SK-N-SH (cell line): ENCODE measurements around the gene TPD52L2. TPM values are rescaled to one million over a fixed set of nuclear protein-coding genes. Genes with fewer than 3 reads are reported as not detected.
A peak's percentile ranks its signal among the peaks of the same experiment; 100 is the strongest.

ENCODE experiments used
- CTCF ChIA-PET: fragments of 300-600, 350-600 bp; formaldehyde crosslinking; extraction: SDS; loops from one replicate; lab custom pipeline; 2021; lab: Yijun Ruan, JAX
- POLR2A ChIA-PET: fragments of 350-600 bp; sonication (Branson Sonifier 250); formaldehyde crosslinking; extraction: SDS; loops from one replicate; lab custom pipeline; 2020; ENCODE audit warnings: antibody characterized with exemption, inconsistent platforms; lab: Yijun Ruan, JAX
- DNase-seq: peaks from one replicate; pipeline ENCODE4 v3.0.0; 2012
- H2AFZ ChIP-seq: fragments of 200-600 bp; sonication (generic); 2 replicates; pipeline ENCODE4 v1.8.1; 2016; ENCODE audit warnings: antibody characterized with exemption, mild to moderate bottlenecking, low read depth
- H3F3A ChIP-seq: fragments of 200-600 bp; sonication (generic); replicated peaks from 2 replicates; pipeline ENCODE3; 2016; ENCODE audit warnings: antibody characterized with exemption, mild to moderate bottlenecking; ENCODE audit not compliant: insufficient read depth
- H3K27ac ChIP-seq, 2 experiments: fragments of 200-500 bp in 1 of 2; fragments of 200-600 bp in 1 of 2; sonication (Bioruptor generic) in 1 of 2; sonication (generic), shearing (Covaris generic) in 1 of 2; 2 replicates each; pipeline versions ENCODE4 v1.5.1 to v1.6.1; 2014 to 2016; ENCODE audit warnings: low read depth in 2 of 2, inconsistent platforms in 1 of 2, low read length in 1 of 2, mild to moderate bottlenecking in 1 of 2, mixed read lengths in 1 of 2
- H3K27me3 ChIP-seq: fragments of 200-600 bp; sonication (generic), shearing (Covaris generic); 2 replicates; pipeline ENCODE4 v1.6.1; 2016; ENCODE audit warnings: mixed run types; ENCODE audit not compliant: insufficient read depth
- H3K36me3 ChIP-seq, 2 experiments: fragments of 200-500 bp in 1 of 2; fragments of 200-600 bp in 1 of 2; sonication (Bioruptor generic) in 1 of 2; sonication (generic) in 1 of 2; replicated peaks in 1 of 2; 2 replicates each; pipeline versions ENCODE3 to v1.5.1; 2014 to 2016; ENCODE audit warnings: low read length in 1 of 2, mild to moderate bottlenecking in 1 of 2; ENCODE audit not compliant: insufficient read depth in 2 of 2, control insufficient read depth in 1 of 2
- H3K4me1 ChIP-seq, 2 experiments: fragments of 200-500 bp in 1 of 2; fragments of 200-600 bp in 1 of 2; sonication (Bioruptor generic) in 1 of 2; sonication (generic), shearing (Covaris generic) in 1 of 2; 2 replicates each; pipeline versions ENCODE4 v1.5.1 to v1.6.1; 2014 to 2016; ENCODE audit warnings: low read depth in 1 of 2, low read length in 1 of 2, mixed run types in 1 of 2; ENCODE audit not compliant: insufficient read depth in 2 of 2, control insufficient read depth in 1 of 2
- H3K4me2 ChIP-seq: fragments of 200-600 bp; sonication (generic), shearing (Covaris generic); 2 replicates; pipeline ENCODE4 v1.6.1; 2017; ENCODE audit warnings: mixed run types
- H3K4me3 ChIP-seq, 2 experiments: fragments of 200-500 bp in 1 of 2; fragments of 200-600 bp in 1 of 2; sonication (Bioruptor generic) in 1 of 2; sonication (generic), shearing (Covaris generic) in 1 of 2; 2 replicates each; pipeline versions ENCODE4 v1.5.1 to v1.8.1; 2014 to 2016; ENCODE audit warnings: low read depth in 2 of 2, inconsistent platforms in 1 of 2, low read length in 1 of 2, mild to moderate bottlenecking in 1 of 2, mixed read lengths in 1 of 2, moderate library complexity in 1 of 2
- H3K79me2 ChIP-seq: fragments of 200-600 bp; sonication (generic); 2 replicates; pipeline ENCODE4 v1.8.1; 2017; ENCODE audit warnings: mild to moderate bottlenecking; ENCODE audit not compliant: insufficient read depth
- H3K9ac ChIP-seq: fragments of 200-600 bp; sonication (generic); 2 replicates; pipeline ENCODE4 v1.6.1; 2017; ENCODE audit warnings: mixed run types
- H3K9me2 ChIP-seq: fragments of 200-600 bp; sonication (generic); 2 replicates; pipeline ENCODE4 v1.6.1; 2017; ENCODE audit warnings: mixed run types
- H3K9me3 ChIP-seq: fragments of 200-600 bp; sonication (generic); 2 replicates; pipeline ENCODE4 v1.6.1; 2017; ENCODE audit warnings: mixed run types, mild to moderate bottlenecking, moderate library complexity
- H4K20me1 ChIP-seq: fragments of 200-600 bp; sonication (generic); 2 replicates; pipeline ENCODE4 v1.6.1; 2017; ENCODE audit warnings: mild to moderate bottlenecking, mixed run types; ENCODE audit not compliant: insufficient read depth
- CTCF ChIP-seq: fragments of 200-600 bp; sonication (generic); IDR thresholded peaks from 2 replicates; pipeline ENCODE4 v1.6.1; 2017; ENCODE audit warnings: antibody characterized with exemption, mild to moderate bottlenecking, moderate library complexity
- FOXM1 ChIP-seq: IDR thresholded peaks from 2 replicates; pipeline ENCODE4 v1.4.0; 2012; ENCODE audit warnings: low read depth, mild to moderate bottlenecking
- GABPA ChIP-seq: IDR thresholded peaks from 2 replicates; pipeline ENCODE4 v1.4.0; 2012; ENCODE audit warnings: low read depth, mild to moderate bottlenecking
- GATA2 ChIP-seq: sonication (generic); formaldehyde crosslinking; IDR thresholded peaks from 2 replicates; pipeline ENCODE4 v1.5.0; 2020; ENCODE audit warnings: mild to moderate bottlenecking, missing genetic modification reagents
- MXI1 ChIP-seq: IDR thresholded peaks from 2 replicates; pipeline ENCODE4 v1.6.1; 2012; ENCODE audit warnings: mild to moderate bottlenecking, low read depth, low read length, improper control_type of control experiment
- PBX3 ChIP-seq: IDR thresholded peaks from 2 replicates; pipeline ENCODE4; 2012
- POLR2AphosphoS5 ChIP-seq: IDR thresholded peaks from 2 replicates; pipeline ENCODE4 v1.6.1; 2012; ENCODE audit warnings: low read depth, low read length
- RXRA ChIP-seq: IDR thresholded peaks from 2 replicates; pipeline ENCODE4 v1.4.0; 2012; ENCODE audit warnings: low read depth, mild to moderate bottlenecking, borderline replicate concordance
- SIN3A ChIP-seq: IDR thresholded peaks from 2 replicates; pipeline ENCODE4 v1.6.1; 2012; ENCODE audit warnings: low read depth, mild to moderate bottlenecking, low read length, moderate library complexity, borderline replicate concordance
- WGBS: methylation state at CpG from one replicate; pipeline ENCODE4 v1.1.6; 2017; ENCODE audit warnings: low lambda C conversion rate; 5-methylcytosine and 5-hydroxymethylcytosine counted together
- polyA plus RNA-seq, 3 experiments: library from polyadenylated mRNA; depleted of rRNA; stranded (reverse); fragments of >200 nt; gene quantifications; 2 replicates each; pipeline ENCODE4 v1.2.3, GENCODE V29; 2012

Gene TPD52L2
- polyA plus RNA-seq, 1 of the 3 experiments (the other 2 are of a cell fraction): 137 TPM

- peaks cover 61% of the 10 kb centered on the region for H4K20me1 ChIP-seq
- peak overlapping the region; percentile 83 for H3K4me2 ChIP-seq
- no peak for TF ChIP-seq GATA2 (CRISPR knock-in tag)
- no peak for TF ChIP-seq SIN3A
- TF ChIP-seq RXRA: no peak
- TF ChIP-seq GABPA: no peak
- no peak for TF ChIP-seq FOXM1
- 5% methylated on average over 5 of the region's 5 CpGs for WGBS
- peaks cover 0 to 6% of the 10 kb centered on the region in 2 experiments for H3K36me3 ChIP-seq
- POLR2A ChIA-PET: no interaction called here
- no peak overlapping the region; the same call in 1 of the 2 replicates for H2AFZ ChIP-seq
- H3K9ac ChIP-seq: peak overlapping the region; percentile 69
- H3K27me3 ChIP-seq: no peaks in the 10 kb centered on the region
- DNase-seq: no peak
- H3K4me1 ChIP-seq: peaks cover 7 to 15% of the 10 kb centered on the region in 2 experiments; a peak in 3 of 4 replicates
- H3K9me3 ChIP-seq: no peaks in the 10 kb centered on the region
- peaks cover 56% of the 10 kb centered on the region for H3K79me2 ChIP-seq
- H3K4me3 ChIP-seq: peak overlapping the region; percentile 54 to 68
- CTCF ChIA-PET: interaction anchor here (0.9 to 2.2 kb wide), 6 partner anchors 12 to 358 kb away, joined by 3 to 7 read pairs (median 4); partner anchors contain the start of gene PRPF6
- peak overlapping the region in 1 of 2 experiments; percentile 28; a peak in 2 of 4 replicates for H3K27ac ChIP-seq
- H3F3A ChIP-seq: peaks cover 25% of the 10 kb centered on the region
- no peaks in the 10 kb centered on the region for H3K9me2 ChIP-seq
Measured at GRCh38 chr20:63895952-63896263, 30.8 kb downstream of the TPD52L2 start.

GRCh38 chr20:63896264-63897105 is 31.4 kb downstream of the TPD52L2 start:
- H3K9me3 ChIP-seq: no peaks in the 10 kb centered on the region
- peak overlapping the region; percentile 83 for H3K4me2 ChIP-seq
- CTCF ChIA-PET: interaction anchor here (0.9 to 2.2 kb wide), 7 partner anchors 12 to 358 kb away, joined by 3 to 7 read pairs (median 3); partner anchors contain the start of gene PRPF6
- peaks cover 61% of the 10 kb centered on the region for H3K79me2 ChIP-seq
- no peaks in the 10 kb centered on the region for H3K27me3 ChIP-seq
- DNase-seq: no peak
- peaks cover 24% of the 10 kb centered on the region for H3F3A ChIP-seq
- 56% methylated on average over 18 of the region's 18 CpGs for WGBS
- peak overlapping the region; percentile 69 for H3K9ac ChIP-seq
- peaks cover 67% of the 10 kb centered on the region for H4K20me1 ChIP-seq
- TF ChIP-seq PBX3 (no peak), POLR2AphosphoS5 (no peak), MXI1 (no peak), CTCF (no peak)
- TF ChIP-seq, all 33 proteins: peak for 0
- peaks cover 7 to 15% of the 10 kb centered on the region in 2 experiments; a peak in 3 of 4 replicates for H3K4me1 ChIP-seq
- H3K4me3 ChIP-seq: peak overlapping the region; percentile 54 to 68; a peak in 3 of 4 replicates
- no peak overlapping the region for H2AFZ ChIP-seq
- no peaks in the 10 kb centered on the region for H3K9me2 ChIP-seq
- peaks cover 0 to under 1% of the 10 kb centered on the region in 2 experiments for H3K36me3 ChIP-seq
- POLR2A ChIA-PET: no interaction called here
- H3K27ac ChIP-seq: peak overlapping the region in 1 of 2 experiments; percentile 28; a peak in 1 of 4 replicates
